HEK293T (cell line): ENCODE measurements around the gene TARBP1.
"Not testable (repeated sequence)": the region's sequence is repeated elsewhere in the genome, so short reads cannot be mapped to it uniquely, and the experiment has no call there.

Experiments used
- FOXK2 ChIP-seq: fragments of 450-650 bp; IDR thresholded peaks from 2 replicates; pipeline ENCODE4 v1.6.1; 2016; ENCODE audit warnings: mild to moderate bottlenecking
- HDGF ChIP-seq: fragments of 450-650 bp; IDR thresholded peaks from 2 replicates; pipeline ENCODE4 v1.6.1; 2017; ENCODE audit warnings: antibody characterized with exemption, borderline replicate concordance

GRCh38 chr1:234399515-234399914, 79.5 kb downstream of the TARBP1 start:
- not testable (repeated sequence) for TF ChIP-seq HDGF, FOXK2
